ENCODE data around the gene NVL.

DNA sequence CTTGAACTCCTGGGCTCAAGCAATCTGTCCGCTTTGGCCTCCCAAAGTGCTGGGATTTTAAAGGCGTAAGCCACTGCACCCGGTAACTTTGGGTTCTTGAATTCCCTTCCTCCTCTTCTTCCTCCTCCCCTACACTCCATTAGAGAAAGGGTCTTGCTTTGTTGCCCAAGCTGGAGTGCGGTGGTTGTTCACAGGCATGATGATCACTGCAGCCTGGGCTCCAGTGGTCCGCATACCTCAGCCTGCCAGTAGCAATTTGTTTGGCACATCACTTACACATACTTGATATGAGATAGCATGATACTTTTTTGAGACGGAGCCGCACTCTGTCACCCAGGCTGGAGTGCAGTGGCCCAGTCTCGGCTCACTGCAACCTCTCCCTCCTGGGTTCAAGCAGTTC lies 144.8 kb downstream of the NVL start:
- no peak for TF ChIP-seq CTCF (IDR thresholded peaks at IDR 0.05; ENCODE audit: low read depth, low read length)
- TF ChIP-seq POLR2A (IDR thresholded peaks at IDR 0.05; ENCODE audit: extremely low read depth, insufficient read length) = no peak

Data from NB4 (cell line).